Stimulated activated CD8-positive, alpha-beta memory T cell treated with anti-CD3 and anti-CD28 coated beads, Interleukin-2, amount 100 ng/mL, for 48 hours (primary cell): ENCODE data around the gene PDE11A.

Experiments used
- DNase-seq, 2 donors: peaks; one replicate each; pipeline ENCODE4 v3.0.0-alpha.2; 2020; ENCODE audit warnings: low read depth in 2 of 2

PDE11A gene

GRCh38 chr2:177693658-177694339 is 378.8 kb downstream of the PDE11A start:
- DNase-seq, result no peak

- no peak for DNase-seq
Observed at GRCh38 chr2:177692783-177693269, 379.8 kb downstream of the PDE11A start.

GRCh38 chr2:177692042-177692782 is 380.4 kb downstream of the PDE11A start:
- DNase-seq, result no peak

- DNase-seq, result no peak
Observed at GRCh38 chr2:177691177-177691576, 381.4 kb downstream of the PDE11A start.

GRCh38 chr2:177689623-177690022 is 383.0 kb downstream of the PDE11A start:
- DNase-seq, result no peak

GRCh38 chr2:177688844-177689243 is 383.7 kb downstream of the PDE11A start:
- DNase-seq, result no peak

- no peak for DNase-seq
Observed at GRCh38 chr2:177683661-177684069, 388.9 kb downstream of the PDE11A start.

- DNase-seq, result no peak
Observed at GRCh38 chr2:177682836-177683660, 389.5 kb downstream of the PDE11A start.

- no peak for DNase-seq
Observed at GRCh38 chr2:177682006-177682405, 390.6 kb downstream of the PDE11A start.

- no peak for DNase-seq
Observed at GRCh38 chr2:177680866-177681712, 391.5 kb downstream of the PDE11A start.

- no peak for DNase-seq
Observed at GRCh38 chr2:177679611-177680605, 392.7 kb downstream of the PDE11A start.

- no peak for DNase-seq
Observed at GRCh38 chr2:177678939-177679338, 393.6 kb downstream of the PDE11A start.

GRCh38 chr2:177676636-177677035 is 395.9 kb downstream of the PDE11A start:
- DNase-seq, result no peak

- no peak for DNase-seq
Observed at GRCh38 chr2:177675825-177676224, 396.8 kb downstream of the PDE11A start.

GRCh38 chr2:177675350-177675821 is 397.2 kb downstream of the PDE11A start:
- no peak for DNase-seq

GRCh38 chr2:177673602-177674595 is 398.7 kb downstream of the PDE11A start:
- no peak for DNase-seq

- no peak for DNase-seq
Observed at GRCh38 chr2:177671662-177672061, 400.9 kb downstream of the PDE11A start.

GRCh38 chr2:177670791-177671535 is 401.6 kb downstream of the PDE11A start:
- DNase-seq, result no peak
